Calu3 (cell line): Measurements from ENCODE around the gene LANCL2. TPM values are rescaled to one million over a fixed set of nuclear protein-coding genes. Genes with fewer than 3 reads are reported as not detected.

ENCODE experiments used
- BruUV-seq: library from RNA; stranded (reverse); fragments of 400-500 nt; replicated peaks from 2 replicates; lab custom pipeline; 2021; lab: Mats Ljungman, UMichigan
- CTCF ChIA-PET: fragments of 300-600 bp; sonication (Branson Sonifier 250); formaldehyde crosslinking; loops from one replicate; lab custom pipeline; 2022; ENCODE audit warnings: antibody characterized with exemption; lab: Charles Lee
- DNase-seq: peaks from one replicate; pipeline ENCODE4 v3.0.0; 2022
- H3K27ac Mint-ChIP-seq: one replicate; pipeline ENCODE4 v1.8.0; 2022; ENCODE audit warnings: mixed read lengths; ENCODE audit not compliant: unreplicated experiment
- H3K27me3 Mint-ChIP-seq: one replicate; pipeline ENCODE4 v1.8.0; 2022; ENCODE audit warnings: mixed read lengths; ENCODE audit not compliant: unreplicated experiment
- H3K36me3 Mint-ChIP-seq: one replicate; pipeline ENCODE4 v1.8.0; 2022; ENCODE audit warnings: mild to moderate bottlenecking, moderate library complexity, mixed read lengths; ENCODE audit not compliant: insufficient read depth, unreplicated experiment
- H3K4me1 Mint-ChIP-seq: one replicate; pipeline ENCODE4 v1.8.0; 2022; ENCODE audit warnings: mild to moderate bottlenecking, low read depth, mixed read lengths; ENCODE audit not compliant: unreplicated experiment
- H3K4me3 Mint-ChIP-seq: one replicate; pipeline ENCODE4 v1.8.0; 2022; ENCODE audit warnings: mild to moderate bottlenecking, low read depth, moderate library complexity, mixed read lengths; ENCODE audit not compliant: unreplicated experiment
- H3K9me3 Mint-ChIP-seq: one replicate; pipeline ENCODE4 v1.8.0; 2022; ENCODE audit warnings: low read depth, mixed read lengths; ENCODE audit not compliant: unreplicated experiment
- intact Hi-C: fragments of 100-400 bp; cut with micrococcal nuclease; formaldehyde crosslinking; loops from one replicate; pipeline ENCODE4 v1.10.0; 2022; ENCODE audit not compliant: unreplicated experiment
- total RNA-seq: library from RNA; stranded (reverse); gene quantifications from 2 replicates; pipeline ENCODE4 v1.2.3, GENCODE V29; 2022
- TF ChIP-seq, protein P1 (sequence below): fragments of 200-600 bp; IDR thresholded peaks from one replicate; pipeline ENCODE4 v1.8.0; 2022; ENCODE audit warnings: antibody characterized with exemption; ENCODE audit not compliant: unreplicated experiment

Gene LANCL2
- total RNA-seq, 1 experiment from 2014 or later = 15.7 TPM

DNA sequence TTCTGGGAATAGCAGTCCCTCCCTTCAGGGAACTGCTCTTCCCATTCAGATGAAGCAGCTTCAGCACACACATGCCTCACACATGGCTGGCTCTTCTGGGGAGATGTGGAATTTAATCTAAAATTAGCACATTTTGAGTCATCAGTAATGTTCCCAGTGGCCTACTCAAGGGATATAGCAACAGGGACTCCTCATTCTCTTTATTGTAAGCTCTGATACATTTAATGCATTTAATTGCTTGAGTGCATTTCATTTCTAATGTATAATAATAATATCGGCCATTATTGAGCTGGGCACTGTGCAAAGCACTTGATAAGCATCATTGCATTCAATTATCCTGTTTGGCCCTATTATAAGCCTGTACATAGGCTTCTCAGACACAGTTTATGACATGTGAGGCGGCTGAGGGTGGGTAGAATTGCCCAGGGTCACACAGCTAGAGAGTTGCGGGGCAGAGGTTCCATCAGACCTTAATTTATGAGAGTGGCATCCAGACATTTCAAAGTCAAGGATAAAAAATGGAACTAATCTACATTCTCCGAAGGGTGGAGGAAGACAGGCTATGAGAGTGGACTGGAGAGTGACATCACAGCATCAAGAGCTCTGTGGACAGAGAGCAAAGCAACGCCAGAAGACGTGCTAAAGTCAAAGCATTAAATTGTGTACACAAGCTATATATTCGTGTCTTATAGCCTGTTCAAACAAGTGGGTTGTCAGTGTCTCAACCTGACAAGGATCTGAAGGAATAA is 76.8 kb downstream of the LANCL2 start:
- H3K4me3 Mint-ChIP-seq = no peak overlapping the region
- H3K36me3 Mint-ChIP-seq = no peaks in the 10 kb centered on the region
- intact Hi-C loops = no loop called here
- H3K27me3 Mint-ChIP-seq = no peaks in the 10 kb centered on the region
- CTCF ChIA-PET = no interaction called here
- TF ChIP-seq, protein P1, sequence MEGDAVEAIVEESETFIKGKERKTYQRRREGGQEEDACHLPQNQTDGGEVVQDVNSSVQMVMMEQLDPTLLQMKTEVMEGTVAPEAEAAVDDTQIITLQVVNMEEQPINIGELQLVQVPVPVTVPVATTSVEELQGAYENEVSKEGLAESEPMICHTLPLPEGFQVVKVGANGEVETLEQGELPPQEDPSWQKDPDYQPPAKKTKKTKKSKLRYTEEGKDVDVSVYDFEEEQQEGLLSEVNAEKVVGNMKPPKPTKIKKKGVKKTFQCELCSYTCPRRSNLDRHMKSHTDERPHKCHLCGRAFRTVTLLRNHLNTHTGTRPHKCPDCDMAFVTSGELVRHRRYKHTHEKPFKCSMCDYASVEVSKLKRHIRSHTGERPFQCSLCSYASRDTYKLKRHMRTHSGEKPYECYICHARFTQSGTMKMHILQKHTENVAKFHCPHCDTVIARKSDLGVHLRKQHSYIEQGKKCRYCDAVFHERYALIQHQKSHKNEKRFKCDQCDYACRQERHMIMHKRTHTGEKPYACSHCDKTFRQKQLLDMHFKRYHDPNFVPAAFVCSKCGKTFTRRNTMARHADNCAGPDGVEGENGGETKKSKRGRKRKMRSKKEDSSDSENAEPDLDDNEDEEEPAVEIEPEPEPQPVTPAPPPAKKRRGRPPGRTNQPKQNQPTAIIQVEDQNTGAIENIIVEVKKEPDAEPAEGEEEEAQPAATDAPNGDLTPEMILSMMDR = no peak
- H3K4me1 Mint-ChIP-seq = no peaks in the 10 kb centered on the region
- BruUV-seq = no TSS peak
- no peaks in the 10 kb centered on the region for H3K9me3 Mint-ChIP-seq
- no peak overlapping the region for H3K27ac Mint-ChIP-seq
- no peak for DNase-seq

- intact Hi-C loops = no loop called here
- BruUV-seq = no TSS peak
- no peaks in the 10 kb centered on the region for H3K27me3 Mint-ChIP-seq
- H3K4me3 Mint-ChIP-seq = no peak overlapping the region
- no peaks in the 10 kb centered on the region for H3K36me3 Mint-ChIP-seq
- CTCF ChIA-PET = interaction anchor here (0.6 kb wide), 1 partner anchor 18 kb away, joined by 3 read pairs; no protein-coding TSS in a partner anchor
- TF ChIP-seq, protein P1 = no peak
- H3K27ac Mint-ChIP-seq = no peak overlapping the region
- H3K9me3 Mint-ChIP-seq = no peaks in the 10 kb centered on the region
- H3K4me1 Mint-ChIP-seq = no peaks in the 10 kb centered on the region
- DNase-seq = no peak
These were observed 79.6 kb downstream of the LANCL2 start for GRCh38 chr7:55444786-55445185.

DNA sequence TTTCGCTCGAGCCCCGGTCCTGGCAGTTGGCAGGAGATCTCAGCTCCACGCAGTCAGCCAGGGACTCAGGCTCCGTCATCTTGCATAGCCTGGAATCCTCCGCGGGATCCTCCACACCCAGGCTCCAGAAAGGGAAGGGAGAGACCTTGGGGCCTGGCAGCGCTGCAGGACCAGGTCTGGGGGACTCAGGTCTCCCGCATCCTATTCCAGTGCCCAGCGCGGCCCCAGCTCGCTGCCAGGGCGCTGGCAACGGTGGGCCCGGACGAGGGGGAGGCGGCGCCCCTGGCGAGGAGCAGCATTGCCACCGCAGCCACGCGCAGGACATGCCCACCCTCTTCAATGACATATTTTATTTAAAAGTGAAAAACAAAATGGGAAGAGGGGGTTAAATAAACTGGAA is 83.4 kb downstream of the LANCL2 start:
- Mint-ChIP-seq H3K27me3 (no peaks in the 10 kb centered on the region), H3K9me3 (no peaks in the 10 kb centered on the region), H3K4me1 (no peaks in the 10 kb centered on the region), H3K4me3 (no peak overlapping the region), H3K27ac (no peak overlapping the region), H3K36me3 (no peaks in the 10 kb centered on the region)
- TF ChIP-seq, protein P1 = no peak
- CTCF ChIA-PET = no interaction called here
- intact Hi-C loops = no loop called here
- DNase-seq = no peak
- BruUV-seq = no TSS peak

- CTCF ChIA-PET = no interaction called here
- no peak for DNase-seq
- H3K4me1 Mint-ChIP-seq = no peaks in the 10 kb centered on the region
- H3K36me3 Mint-ChIP-seq = no peaks in the 10 kb centered on the region
- TF ChIP-seq, protein P1 = no peak
- no TSS peak for BruUV-seq
- H3K9me3 Mint-ChIP-seq = no peaks in the 10 kb centered on the region
- no peak overlapping the region for H3K4me3 Mint-ChIP-seq
- intact Hi-C loops = no loop called here
- H3K27ac Mint-ChIP-seq = no peak overlapping the region
- no peaks in the 10 kb centered on the region for H3K27me3 Mint-ChIP-seq
These were observed 84.3 kb downstream of the LANCL2 start for GRCh38 chr7:55449205-55449991.
